Measurements from ENCODE around the gene SDC3.

The SDC3 gene

DNA sequence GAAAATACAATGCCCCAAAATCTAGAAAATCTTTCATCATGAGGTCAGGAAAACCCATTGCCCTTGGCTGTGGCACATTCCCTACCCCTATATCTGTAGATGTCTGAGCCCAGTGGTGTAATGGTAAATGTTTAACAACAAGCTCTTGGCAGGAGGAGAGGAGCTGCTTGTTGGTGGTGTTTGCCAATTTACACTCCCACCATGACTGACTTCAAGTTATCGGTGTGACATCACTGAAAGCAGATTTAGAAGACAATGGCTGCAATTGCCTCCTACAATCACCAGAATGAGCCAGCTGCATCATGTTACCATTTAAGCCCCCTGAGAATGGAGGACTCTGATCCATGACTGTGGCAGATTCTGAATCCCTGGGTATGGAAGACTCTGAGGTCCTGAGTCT lies 70.9 kb downstream of the SDC3 start:
- TF ChIP-seq, protein P1, sequence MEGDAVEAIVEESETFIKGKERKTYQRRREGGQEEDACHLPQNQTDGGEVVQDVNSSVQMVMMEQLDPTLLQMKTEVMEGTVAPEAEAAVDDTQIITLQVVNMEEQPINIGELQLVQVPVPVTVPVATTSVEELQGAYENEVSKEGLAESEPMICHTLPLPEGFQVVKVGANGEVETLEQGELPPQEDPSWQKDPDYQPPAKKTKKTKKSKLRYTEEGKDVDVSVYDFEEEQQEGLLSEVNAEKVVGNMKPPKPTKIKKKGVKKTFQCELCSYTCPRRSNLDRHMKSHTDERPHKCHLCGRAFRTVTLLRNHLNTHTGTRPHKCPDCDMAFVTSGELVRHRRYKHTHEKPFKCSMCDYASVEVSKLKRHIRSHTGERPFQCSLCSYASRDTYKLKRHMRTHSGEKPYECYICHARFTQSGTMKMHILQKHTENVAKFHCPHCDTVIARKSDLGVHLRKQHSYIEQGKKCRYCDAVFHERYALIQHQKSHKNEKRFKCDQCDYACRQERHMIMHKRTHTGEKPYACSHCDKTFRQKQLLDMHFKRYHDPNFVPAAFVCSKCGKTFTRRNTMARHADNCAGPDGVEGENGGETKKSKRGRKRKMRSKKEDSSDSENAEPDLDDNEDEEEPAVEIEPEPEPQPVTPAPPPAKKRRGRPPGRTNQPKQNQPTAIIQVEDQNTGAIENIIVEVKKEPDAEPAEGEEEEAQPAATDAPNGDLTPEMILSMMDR (IDR thresholded peaks at IDR 0.05; ENCODE audit: low read depth, low read length, missing control alignments), result no peak
- no peak for DNase-seq (ENCODE audit: extremely low read depth, low read depth)
- no peak overlapping the region for H3K4me3 ChIP-seq (replicated peaks; ENCODE audit: low read depth, low read length)

DNA sequence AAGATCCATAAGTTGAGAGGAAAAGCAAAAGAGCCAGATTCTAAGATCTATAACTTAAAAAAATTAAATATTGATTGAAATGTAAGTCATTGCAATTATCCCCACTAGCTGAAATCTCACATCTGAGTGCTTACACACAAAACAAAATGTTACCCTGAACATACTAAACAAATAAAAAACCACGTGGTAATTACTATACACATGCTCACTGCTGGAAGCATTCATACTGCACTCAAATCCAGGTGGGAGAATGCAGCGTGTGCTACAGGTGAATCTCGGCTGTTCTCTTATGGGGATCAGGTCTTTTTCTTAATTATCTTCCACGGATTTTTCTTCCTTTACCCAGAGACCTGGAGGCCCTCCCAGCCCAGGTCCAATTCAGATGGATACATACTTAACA lies 74.3 kb downstream of the SDC3 start:
- no peak for DNase-seq (ENCODE audit: extremely low read depth, low read depth)
- H3K4me3 ChIP-seq (replicated peaks; ENCODE audit: low read depth, low read length), result no peak overlapping the region
- TF ChIP-seq, protein P1 (IDR thresholded peaks at IDR 0.05; ENCODE audit: low read depth, low read length, missing control alignments), result no peak

DNA sequence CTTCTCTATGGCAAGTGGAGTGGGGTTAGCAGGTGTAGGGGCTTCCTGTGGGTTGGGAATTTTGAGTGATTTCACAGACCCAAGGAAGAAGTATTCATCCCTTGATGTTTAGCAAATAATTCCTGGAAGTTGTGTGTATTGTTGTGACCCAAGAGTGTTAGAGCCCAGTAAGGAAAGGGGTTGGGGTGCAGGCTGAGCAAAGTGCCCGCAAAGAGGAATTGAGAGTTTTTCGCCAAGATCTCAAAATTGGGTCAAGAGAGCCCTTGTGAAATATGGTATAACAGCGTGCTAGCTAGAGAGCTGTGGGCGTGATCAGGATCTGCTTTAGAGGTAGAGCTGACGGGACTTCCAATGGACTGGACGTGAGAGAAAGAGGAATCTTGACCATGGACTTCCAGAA lies 78.0 kb downstream of the SDC3 start:
- no peak for DNase-seq (ENCODE audit: extremely low read depth, low read depth)
- TF ChIP-seq, protein P1 (IDR thresholded peaks at IDR 0.05; ENCODE audit: low read depth, low read length, missing control alignments), result no peak
- no peak overlapping the region for H3K4me3 ChIP-seq (replicated peaks; ENCODE audit: low read depth, low read length)

DNA sequence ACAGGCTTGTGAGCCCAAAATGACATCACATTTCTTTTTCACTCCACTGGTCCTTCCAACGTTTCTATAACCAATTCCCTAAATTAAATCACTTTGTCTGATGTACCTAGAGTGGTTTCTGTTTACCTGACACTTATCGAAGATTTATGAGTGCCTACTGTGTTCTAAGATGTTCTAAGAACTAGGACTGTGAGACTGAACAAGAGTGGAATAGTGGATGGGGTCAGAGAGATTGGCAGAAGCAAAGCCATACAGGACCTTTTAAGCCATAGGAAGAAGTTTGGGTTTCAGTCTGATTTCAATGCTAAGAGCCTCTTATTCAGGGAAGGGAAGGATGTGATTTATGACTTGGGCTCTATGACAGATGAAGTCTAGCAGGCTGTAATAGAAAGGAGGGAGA lies 78.7 kb downstream of the SDC3 start:
- H3K4me3 ChIP-seq (replicated peaks; ENCODE audit: low read depth, low read length), result no peak overlapping the region
- TF ChIP-seq, protein P1 (IDR thresholded peaks at IDR 0.05; ENCODE audit: low read depth, low read length, missing control alignments), result no peak
- no peak for DNase-seq (ENCODE audit: extremely low read depth, low read depth)

DNA sequence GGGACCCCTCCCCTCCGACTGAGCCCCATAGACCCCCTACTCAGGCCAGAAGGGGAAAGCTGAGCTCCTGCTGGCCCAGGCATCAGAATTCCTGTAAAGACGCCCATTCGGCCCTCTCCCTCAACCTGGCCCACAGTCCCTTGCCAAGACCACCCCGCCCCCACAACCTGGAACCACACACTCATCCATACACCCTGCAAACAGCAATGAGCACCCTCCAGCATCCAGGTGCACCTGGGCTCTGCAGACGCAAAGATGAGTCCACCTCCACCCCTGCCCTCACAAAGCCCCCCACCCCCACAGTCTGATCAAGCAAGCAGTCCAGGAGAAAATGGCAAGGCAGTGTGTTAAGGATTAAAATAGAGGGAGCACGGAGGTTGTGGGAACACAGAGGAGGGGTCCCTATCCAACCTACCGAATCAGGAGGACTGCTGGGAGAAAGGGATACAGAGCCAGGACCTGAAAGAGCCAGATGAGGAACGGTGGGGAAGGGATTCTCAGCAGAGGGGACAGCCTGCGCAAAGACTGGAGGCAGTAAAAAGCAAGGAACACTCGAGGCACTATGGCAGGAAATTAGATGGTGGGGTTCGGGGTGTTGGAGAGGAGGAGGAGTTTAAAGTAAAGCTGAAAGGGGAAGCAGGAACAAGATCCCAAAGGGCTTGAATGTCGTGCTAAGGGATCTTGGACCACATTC lies 83.7 kb downstream of the SDC3 start:
- no peak for DNase-seq (ENCODE audit: extremely low read depth, low read depth)
- TF ChIP-seq, protein P1 (IDR thresholded peaks at IDR 0.05; ENCODE audit: low read depth, low read length, missing control alignments), result no peak
- peak overlapping the region; percentile 43 for H3K4me3 ChIP-seq (replicated peaks; ENCODE audit: low read depth, low read length)

DNA sequence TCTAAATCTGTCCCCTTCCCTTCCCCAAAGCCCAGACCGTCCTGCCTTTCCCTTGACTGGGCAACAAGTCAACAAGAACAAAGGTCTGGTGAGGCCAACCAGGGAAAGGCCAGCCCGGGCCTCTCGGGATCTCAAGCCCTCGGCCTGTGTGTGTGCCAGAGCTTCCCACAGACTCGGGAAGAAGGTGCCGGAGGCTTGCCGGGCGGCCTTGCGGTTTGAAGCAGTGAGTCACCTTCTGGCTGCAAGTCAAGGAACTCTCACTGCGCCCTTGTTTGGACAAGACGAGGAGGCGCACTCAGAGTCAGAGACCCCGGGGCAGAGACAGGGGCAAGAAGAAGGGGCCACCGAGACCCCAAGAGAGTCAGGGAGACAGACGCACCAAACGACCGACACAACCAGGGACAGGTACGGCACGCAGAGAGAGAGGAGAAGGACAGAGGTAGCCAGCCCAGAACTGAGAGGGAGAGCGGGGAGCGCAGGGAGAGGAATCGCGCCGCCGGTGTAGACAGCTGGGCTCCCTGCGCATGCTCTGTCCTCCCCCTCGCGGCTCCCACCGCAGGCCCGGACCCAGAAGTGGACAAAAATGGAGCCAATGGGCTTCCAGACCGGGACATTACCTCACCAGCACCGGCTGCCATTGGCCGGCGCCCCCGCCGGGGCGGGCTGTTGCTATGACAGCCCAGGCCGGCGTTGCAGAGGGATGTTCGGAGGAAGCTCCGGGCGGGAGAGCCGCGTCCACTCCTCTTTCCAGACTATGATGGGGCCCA lies 84.4 kb downstream of the SDC3 start:
- peak overlapping the region; percentile 43 for H3K4me3 ChIP-seq (replicated peaks; ENCODE audit: low read depth, low read length)
- TF ChIP-seq, protein P1 (IDR thresholded peaks at IDR 0.05; ENCODE audit: low read depth, low read length, missing control alignments), result no peak
- peak; percentile 97 for DNase-seq (ENCODE audit: extremely low read depth, low read depth)
